ENCODE measurements around the gene PCNX3.

Gene PCNX3

DNA sequence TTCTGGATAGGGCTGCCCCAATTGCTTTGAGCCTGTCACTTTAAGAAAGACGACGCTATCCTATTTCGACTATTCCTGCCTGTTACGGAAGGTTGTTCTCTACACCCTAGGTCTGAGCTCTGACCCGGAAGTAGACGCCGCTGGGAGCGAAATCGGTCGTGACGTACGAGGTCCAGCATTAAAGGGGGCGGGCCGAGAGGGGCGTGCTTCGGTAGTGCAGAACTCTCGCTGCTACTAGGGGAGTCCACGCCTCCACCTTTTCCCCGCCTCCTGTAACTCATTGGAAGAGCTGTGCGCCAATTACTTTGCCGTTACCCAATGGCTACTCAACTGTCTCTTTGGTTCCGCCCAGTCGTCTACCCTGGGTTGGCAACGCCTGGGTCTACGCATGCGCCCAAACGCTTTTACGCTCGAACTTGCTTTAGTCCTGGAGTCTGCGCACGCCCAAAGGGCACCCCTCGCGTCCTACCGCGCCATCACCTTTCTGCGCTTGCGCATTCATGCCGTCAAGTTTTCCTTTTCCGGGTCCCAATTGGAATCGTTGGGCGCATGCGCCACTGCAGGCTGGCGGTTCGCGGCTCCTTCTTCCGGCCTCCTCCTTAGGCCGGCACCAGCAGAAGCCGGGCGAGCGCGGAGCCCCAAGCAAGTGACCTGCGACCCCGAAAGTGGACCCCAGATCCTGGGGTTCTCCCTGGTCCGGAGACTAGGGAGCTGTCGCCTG is at the start of gene PCNX3:
Gene PCNX3 (plus strand): TSS at position 548 of the 721 bp plus-strand sequence. CDS start 536 bp downstream, outside the sequence.
- DNase-seq, result peak; percentile 100

DNA sequence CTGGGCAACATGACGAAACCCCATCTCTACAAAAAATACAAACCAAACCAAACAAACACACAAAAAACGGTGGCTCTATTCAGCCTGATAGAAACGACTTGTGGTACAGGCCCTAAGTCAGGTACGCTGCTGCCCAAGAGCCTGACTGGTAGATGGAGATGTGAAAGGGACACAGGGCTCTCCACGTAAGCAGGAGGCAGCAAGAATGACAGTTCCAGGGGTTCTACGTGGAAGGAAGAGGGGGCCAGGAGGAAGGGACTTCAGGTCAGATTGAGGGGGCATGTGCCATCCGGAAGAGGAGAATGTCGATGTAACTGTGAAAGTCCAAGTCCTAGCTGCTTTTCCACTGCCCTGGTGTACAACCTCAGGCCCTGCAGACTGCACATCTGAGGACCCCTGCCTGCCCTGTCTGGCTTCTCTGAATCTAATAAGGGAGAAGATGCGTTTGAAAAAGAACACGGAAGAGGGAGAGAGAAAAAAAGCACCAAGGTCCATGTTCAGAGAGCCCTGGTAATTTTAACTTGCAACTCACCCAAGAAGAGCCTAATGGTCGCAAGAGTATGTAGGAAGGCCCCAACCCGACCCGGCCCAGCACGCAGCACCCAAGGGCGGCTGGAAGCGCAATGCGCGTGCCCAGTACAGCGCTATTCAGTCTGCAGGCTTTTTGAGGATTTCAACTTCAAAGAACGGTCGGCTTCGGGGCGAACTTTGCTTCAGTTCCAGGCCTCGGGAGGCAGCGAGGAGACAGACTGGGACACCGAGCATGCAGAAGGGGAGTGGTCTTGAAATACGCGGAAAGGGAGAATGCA is 46.2 kb upstream of the PCNX3 start:
- no peak for DNase-seq

DNA sequence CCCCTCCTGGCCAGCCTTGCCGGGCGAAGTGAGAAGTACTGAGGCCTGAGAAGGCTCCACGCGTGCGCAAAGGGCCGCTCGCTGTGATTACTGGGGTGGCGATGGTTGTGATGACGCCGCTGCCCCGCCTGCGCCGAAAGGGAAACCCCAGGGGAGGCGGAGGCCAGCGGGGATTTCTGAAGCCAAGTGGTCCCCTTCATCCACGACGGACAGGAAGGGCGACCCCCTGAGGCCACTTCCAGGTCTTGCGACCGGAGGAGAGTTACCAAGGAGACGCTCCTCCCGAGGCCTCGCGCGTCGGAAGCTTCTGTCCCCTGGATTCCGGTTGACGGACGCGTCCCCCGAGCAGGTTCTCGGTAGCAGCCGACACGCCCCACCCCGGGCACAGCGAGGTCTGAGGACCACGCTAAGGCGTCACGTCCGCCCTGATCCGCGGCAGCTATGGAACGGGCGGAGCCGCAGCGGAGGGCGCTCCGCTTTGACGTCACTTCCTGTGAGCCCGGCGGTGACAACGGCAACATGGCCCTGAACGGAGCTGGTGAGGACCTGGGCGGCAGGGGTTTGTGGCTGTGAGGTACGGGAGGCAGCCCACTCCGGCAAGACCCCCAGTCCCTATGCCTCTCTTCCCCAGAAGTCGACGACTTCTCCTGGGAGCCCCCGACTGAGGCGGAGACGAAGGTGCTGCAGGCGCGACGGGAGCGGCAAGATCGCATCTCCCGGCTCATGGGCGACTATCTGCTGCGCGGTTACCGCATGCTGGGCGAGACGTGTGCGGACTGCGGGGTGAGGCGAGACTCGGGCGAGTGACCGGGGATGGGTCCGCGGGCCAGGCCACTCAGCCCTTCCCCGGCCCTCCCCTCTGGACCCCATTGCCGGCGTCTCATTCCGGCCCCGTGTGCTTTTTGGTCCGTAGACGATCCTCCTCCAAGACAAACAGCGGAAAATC is 45.3 kb upstream of the PCNX3 start, which contains the start of gene ZNRD2:
Gene ZNRD2 (plus strand): TSS at position 505 of the 946 bp plus-strand sequence. CDS start 15 bp downstream, at position 520.
- DNase-seq, result peak; percentile 99

DNA sequence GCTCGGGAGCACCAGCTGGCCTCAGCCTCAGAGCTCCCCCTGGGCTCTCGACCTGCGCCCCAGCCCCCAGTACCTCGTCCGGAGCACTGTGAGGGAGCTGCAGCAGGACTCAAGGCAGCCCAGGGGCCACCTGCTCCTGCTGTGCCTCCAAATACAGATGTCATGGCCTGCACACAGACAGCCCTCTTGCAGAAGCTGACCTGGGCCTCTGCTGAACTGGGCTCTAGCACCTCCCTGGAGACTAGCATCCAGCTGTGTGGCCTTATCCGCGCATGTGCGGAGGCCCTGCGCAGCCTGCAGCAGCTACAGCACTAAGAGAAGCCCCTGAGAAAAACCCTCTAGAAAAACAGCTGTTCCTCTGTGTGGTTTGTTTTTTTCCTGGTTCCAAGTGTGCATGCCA is 44.2 kb upstream of the PCNX3 start:
- DNase-seq, result no peak

DNA sequence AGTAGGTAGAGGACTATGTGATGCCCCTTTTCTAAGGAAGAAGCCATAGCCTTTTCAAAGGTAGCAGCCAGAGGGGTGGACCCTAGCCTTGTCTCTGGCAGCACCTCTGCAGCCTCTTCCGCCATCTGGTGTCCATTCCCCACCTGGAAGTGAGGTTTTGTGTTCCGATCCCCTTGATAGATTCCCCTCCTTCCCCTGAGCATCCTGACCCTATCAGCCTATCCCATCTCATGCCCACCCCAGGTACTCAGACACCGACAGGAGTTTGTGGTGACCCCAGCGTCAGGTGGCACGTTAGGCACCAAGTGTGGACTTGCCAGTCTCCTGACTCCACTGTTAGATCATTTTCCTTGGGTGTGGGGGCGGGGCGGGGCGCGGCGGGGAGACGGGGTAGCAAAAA is 43.6 kb upstream of the PCNX3 start:
- peak; percentile 87 for DNase-seq

DNA sequence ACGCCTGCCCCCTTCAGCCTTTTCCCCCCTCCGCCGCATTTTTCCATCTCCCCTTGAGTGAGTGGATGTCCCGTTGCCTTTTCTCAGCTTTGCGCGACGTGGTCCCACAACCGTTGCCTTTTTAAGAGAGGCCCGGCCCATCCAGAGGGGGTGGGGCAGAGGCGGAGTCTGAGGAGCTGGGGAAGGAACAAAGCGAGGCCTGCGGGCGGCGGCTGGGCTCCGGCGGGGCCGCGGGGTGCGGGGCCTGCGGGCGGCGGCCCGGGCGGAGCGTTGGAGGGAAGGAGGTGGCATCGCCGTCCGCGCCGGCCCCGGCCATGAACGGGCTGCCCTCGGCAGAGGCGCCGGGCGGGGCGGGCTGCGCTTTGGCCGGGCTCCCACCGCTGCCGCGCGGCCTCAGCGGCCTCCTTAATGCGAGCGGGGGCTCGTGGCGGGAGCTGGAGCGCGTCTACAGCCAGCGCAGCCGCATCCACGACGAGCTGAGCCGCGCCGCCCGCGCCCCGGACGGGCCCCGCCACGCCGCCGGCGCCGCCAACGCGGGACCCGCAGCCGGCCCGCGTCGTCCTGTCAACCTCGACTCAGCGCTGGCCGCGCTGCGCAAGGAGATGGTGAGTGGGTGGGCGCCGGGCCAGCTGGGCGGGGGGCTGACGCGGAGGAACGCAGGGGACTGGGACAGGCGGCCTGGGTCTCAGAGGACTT is 43.1 kb upstream of the PCNX3 start, which contains the start of gene FAM89B:
Gene FAM89B (plus strand): TSS at position 183 of the 696 bp plus-strand sequence. CDS start 132 bp downstream, at position 315.
- peak; percentile 93 for DNase-seq

- no peak for DNase-seq
Measured at GRCh38 chr11:65573391-65574079, 42.0 kb upstream of the PCNX3 start.

GRCh38 chr11:65574109-65574810 is 41.3 kb upstream of the PCNX3 start:
- DNase-seq, result peak; percentile 98

- DNase-seq, result no peak
Measured at GRCh38 chr11:65574811-65575567, 40.6 kb upstream of the PCNX3 start.

- no peak for DNase-seq
Measured at GRCh38 chr11:65575568-65576231, 39.9 kb upstream of the PCNX3 start, which contains the start of gene EHBP1L1. Gene EHBP1L1 (plus strand): TSS chr11:65576053. CDS start chr11:65576303, 250 bp downstream.

- DNase-seq, result no peak
Measured at GRCh38 chr11:65576232-65576866, 39.2 kb upstream of the PCNX3 start.

DNA sequence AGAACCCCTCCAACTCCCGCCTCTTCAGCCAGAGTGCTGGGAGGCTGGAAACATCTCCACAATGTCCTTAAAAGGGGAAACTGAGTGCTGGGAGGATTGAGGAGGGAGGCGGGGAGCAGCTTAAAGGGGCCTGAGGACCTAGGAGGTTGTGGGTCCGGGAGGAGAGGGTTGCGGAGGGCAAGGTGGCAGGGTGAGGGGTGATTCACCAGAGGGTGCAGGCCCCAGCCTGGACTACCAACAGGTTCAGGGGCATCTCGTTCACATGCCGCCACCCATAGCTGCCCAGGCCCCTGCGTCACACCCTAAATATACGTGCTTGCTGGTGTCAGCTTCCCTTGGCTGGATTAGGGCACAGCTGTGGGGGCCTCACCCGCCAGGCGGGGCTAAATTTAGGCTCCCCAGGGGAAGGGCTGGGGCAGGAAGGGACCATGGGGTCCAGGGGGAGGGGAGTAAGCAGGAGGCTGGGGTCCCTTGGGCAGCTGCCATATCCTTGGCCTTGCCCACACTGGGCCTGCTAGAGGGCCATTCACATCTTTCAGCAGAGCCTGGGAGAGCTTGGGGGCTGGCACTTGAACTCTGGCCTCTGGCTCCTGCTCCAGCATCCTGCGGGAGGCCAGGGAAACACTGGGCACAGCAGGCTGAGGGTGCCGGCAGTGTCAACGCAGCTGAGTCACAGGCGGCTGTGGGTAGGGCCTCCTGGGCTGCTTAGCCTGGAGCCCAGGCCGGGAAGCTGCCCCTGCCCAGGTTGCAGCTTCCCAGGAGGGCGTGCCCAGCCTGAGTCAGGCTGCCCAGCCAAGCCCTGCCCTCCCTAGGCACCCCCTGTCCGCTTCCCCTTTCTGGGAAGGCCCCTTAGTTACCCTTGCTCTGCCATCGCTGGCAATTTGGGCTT is 38.5 kb upstream of the PCNX3 start:
- DNase-seq, result no peak

DNA sequence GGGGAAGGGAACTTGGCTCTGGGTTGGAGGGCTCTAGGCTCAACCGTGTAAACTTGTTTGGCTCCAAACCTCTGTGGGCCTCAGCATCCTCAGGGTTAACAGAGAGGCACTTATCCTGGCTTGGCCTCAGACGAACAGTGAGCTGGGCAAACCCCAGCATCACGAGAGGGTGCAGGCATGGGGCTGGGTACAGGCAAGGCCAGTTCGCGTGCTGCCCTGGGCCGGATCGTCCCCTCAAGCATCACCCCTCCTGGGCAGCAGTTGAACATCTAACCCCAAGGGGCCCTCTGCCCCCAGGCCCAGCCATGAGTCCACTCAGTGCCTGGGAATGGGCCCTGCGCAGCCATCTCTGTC is 37.8 kb upstream of the PCNX3 start:
- no peak for DNase-seq

- no peak for DNase-seq
Measured at GRCh38 chr11:65578134-65578533, 37.4 kb upstream of the PCNX3 start.

DNA sequence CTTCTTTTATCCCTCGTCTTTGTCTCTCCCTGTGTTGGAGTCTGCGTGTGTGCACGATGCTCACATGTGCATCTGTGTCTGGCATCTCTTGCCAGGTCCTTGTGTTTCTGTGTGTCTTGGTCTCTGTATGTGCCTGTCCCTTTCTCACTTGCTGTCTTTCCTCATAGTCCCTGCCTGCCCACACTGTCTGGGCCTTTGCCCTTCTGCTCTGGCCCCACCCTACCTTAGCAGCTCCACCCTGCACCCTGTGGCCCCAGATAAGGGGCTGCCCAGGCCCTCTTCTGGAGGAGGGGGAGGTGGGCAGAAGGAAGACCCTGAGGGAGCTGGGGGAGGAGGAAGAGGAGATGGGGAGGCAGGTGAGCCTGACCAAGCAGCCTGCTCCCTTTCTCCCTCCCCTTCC is 36.9 kb upstream of the PCNX3 start:
- no peak for DNase-seq

- DNase-seq, result no peak
Measured at GRCh38 chr11:65579291-65579690, 36.3 kb upstream of the PCNX3 start.

GRCh38 chr11:65580031-65580692 is 35.4 kb upstream of the PCNX3 start:
- no peak for DNase-seq
